Tibial nerve (tissue), 4 donors: ENCODE measurements around the gene FLOT2. TPM values are rescaled to one million over a fixed set of nuclear protein-coding genes. Genes with fewer than 3 reads are reported as not detected.

Experiments used
- DNase-seq, 2 donors: peaks; one replicate each; pipeline ENCODE4 v3.0.0-alpha.2; 2019; ENCODE audit warnings: low spot score in 2 of 2
- H3K27ac ChIP-seq, 4 donors: fragments of 200-600 bp; sonication (generic) in 3 of 4; one replicate each; pipeline ENCODE4 v1.5.1; 2017 to 2019; ENCODE audit warnings: mild to moderate bottlenecking in 1 of 4
- H3K27me3 ChIP-seq, 2 donors: fragments of 200-600 bp; sonication (generic) in 1 of 2; one replicate each; pipeline versions ENCODE4 v1.5.1 to v1.6.0; 2017 to 2019
- H3K36me3 ChIP-seq, 3 donors: fragments of 200-600 bp; sonication (generic); one replicate each; pipeline ENCODE4 v1.5.1; 2018 to 2019
- H3K4me1 ChIP-seq, 4 donors: fragments of 200-600 bp; sonication (generic) in 3 of 4; one replicate each; pipeline ENCODE4 v1.5.1; 2017 to 2019
- H3K4me3 ChIP-seq, 4 donors: fragments of 200-600 bp; sonication (generic) in 3 of 4; one replicate each; pipeline ENCODE4 v1.5.1; 2017 to 2019; ENCODE audit warnings: mild to moderate bottlenecking in 1 of 4, moderate library complexity in 1 of 4
- H3K9me3 ChIP-seq, 4 donors: fragments of 200-600 bp; sonication (generic) in 3 of 4; one replicate each; pipeline ENCODE4 v1.5.1; 2017 to 2019
- CTCF ChIP-seq, 5 experiments: fragments of 200-600 bp in 3 of 5; fragments of 450-650 bp in 2 of 5; sonication (generic) in 3 of 5; IDR thresholded peaks; one replicate each; pipeline ENCODE4 v1.5.1; 2016 to 2019; ENCODE audit warnings: antibody characterized with exemption in 5 of 5, mild to moderate bottlenecking in 3 of 5, moderate library complexity in 2 of 5
- EP300 ChIP-seq, 2 donors: sonication (generic); formaldehyde crosslinking; IDR thresholded peaks; one replicate each; pipeline ENCODE4 v1.6.1; 2017; ENCODE audit warnings: antibody characterized with exemption in 2 of 2, mild to moderate bottlenecking in 1 of 2
- POLR2A ChIP-seq, 2 donors: fragments of 450-650 bp; IDR thresholded peaks; one replicate each; pipeline ENCODE4 v1.6.1; 2017; ENCODE audit warnings: antibody characterized with exemption in 2 of 2, mild to moderate bottlenecking in 2 of 2, moderate library complexity in 2 of 2
- WGBS, 2 donors: methylation state at CpG; one replicate each; pipeline ENCODE4 v1.1.5; 2018; 5-methylcytosine and 5-hydroxymethylcytosine counted together
- total RNA-seq, 4 donors: library from RNA; depleted of rRNA; stranded (reverse); fragments of >200 nt; gene quantifications; one replicate each; pipeline ENCODE4 v1.1.0, GENCODE V29; 2016

FLOT2 gene
- total RNA-seq, 4 donors from 2014 or later = 54.8 to 84.9 (median 65.2) TPM

GRCh38 chr17:28883967-28884702, 13.4 kb downstream of the FLOT2 start:
- no peak overlapping the region for H3K27ac ChIP-seq
- no peak overlapping the region for H3K4me3 ChIP-seq
- 81 to 83% methylated on average over 25 to 27 of the region's 27 CpGs for WGBS, 2 donors
- peaks cover 0 to 7% (median 2%) of the 10 kb centered on the region in 4 donors for H3K4me1 ChIP-seq
- no peaks in the 10 kb centered on the region for H3K9me3 ChIP-seq
- TF ChIP-seq EP300 (IDR thresholded peaks at IDR 0.05) = no peak
- no peak for TF ChIP-seq CTCF (IDR thresholded peaks at IDR 0.05)
- no peak for TF ChIP-seq POLR2A (IDR thresholded peaks at IDR 0.05)
- peaks cover 11 to 95% (median 45%) of the 10 kb centered on the region in 3 donors for H3K36me3 ChIP-seq
- no peak for DNase-seq
- no peaks in the 10 kb centered on the region for H3K27me3 ChIP-seq

- Histone ChIP-seq H3K9me3 (no peaks in the 10 kb centered on the region), H3K27me3 (no peaks in the 10 kb centered on the region), H3K4me3 (no peak overlapping the region), H3K4me1 (no peaks in the 10 kb centered on the region), H3K27ac (no peak overlapping the region), H3K36me3 (peaks cover 11 to 100% (median 50%) of the 10 kb centered on the region in 3 donors)
- WGBS, 2 donors = 92 to 94% methylated on average over 17 to 18 of the region's 18 CpGs
- DNase-seq = no peak
- TF ChIP-seq CTCF (IDR thresholded peaks at IDR 0.05) (no peak), POLR2A (IDR thresholded peaks at IDR 0.05) (no peak)
Measured at GRCh38 chr17:28882154-28882895, 15.2 kb downstream of the FLOT2 start.

GRCh38 chr17:28881533-28882056, 15.9 kb downstream of the FLOT2 start:
- no peaks in the 10 kb centered on the region for H3K27me3 ChIP-seq
- TF ChIP-seq CTCF (IDR thresholded peaks at IDR 0.05) (no peak), POLR2A (IDR thresholded peaks at IDR 0.05) (no peak), EP300 (IDR thresholded peaks at IDR 0.05) (no peak)
- no peak for DNase-seq
- H3K27ac ChIP-seq = no peak overlapping the region
- 93 to 96% methylated on average over 17 of the region's 17 CpGs for WGBS, 2 donors
- peaks cover 11 to 93% (median 47%) of the 10 kb centered on the region in 3 donors for H3K36me3 ChIP-seq
- H3K9me3 ChIP-seq = no peaks in the 10 kb centered on the region
- H3K4me1 ChIP-seq = no peaks in the 10 kb centered on the region
- no peak overlapping the region for H3K4me3 ChIP-seq

GRCh38 chr17:28880572-28880945, 17.0 kb downstream of the FLOT2 start:
- Histone ChIP-seq H3K4me1 (no peaks in the 10 kb centered on the region), H3K9me3 (no peaks in the 10 kb centered on the region), H3K36me3 (peaks cover 11 to 83% (median 43%) of the 10 kb centered on the region in 3 donors), H3K27me3 (no peaks in the 10 kb centered on the region), H3K27ac (no peak overlapping the region), H3K4me3 (no peak overlapping the region)
- TF ChIP-seq CTCF (IDR thresholded peaks at IDR 0.05) (no peak), EP300 (IDR thresholded peaks at IDR 0.05) (no peak), POLR2A (IDR thresholded peaks at IDR 0.05) (no peak)
- DNase-seq = no peak
- WGBS, 2 donors = 91 to 94% methylated on average over 8 of the region's 10 CpGs
